GM21737 (cell line): Measurements from ENCODE around the gene RAB1B.
A peak's percentile ranks its signal among the peaks of the same experiment; 100 is the strongest.
"Not testable (repeated sequence)": the region's sequence is repeated elsewhere in the genome, so short reads cannot be mapped to it uniquely, and the experiment has no call there.

Experiments
- ATAC-seq: cut with Tn5 transposase; IDR thresholded peaks from one replicate; pipeline ENCODE4 v1.9.1; 2021; ENCODE audit warnings: mild to moderate bottlenecking, moderate library complexity; ENCODE audit not compliant: unreplicated experiment

The RAB1B gene

DNA sequence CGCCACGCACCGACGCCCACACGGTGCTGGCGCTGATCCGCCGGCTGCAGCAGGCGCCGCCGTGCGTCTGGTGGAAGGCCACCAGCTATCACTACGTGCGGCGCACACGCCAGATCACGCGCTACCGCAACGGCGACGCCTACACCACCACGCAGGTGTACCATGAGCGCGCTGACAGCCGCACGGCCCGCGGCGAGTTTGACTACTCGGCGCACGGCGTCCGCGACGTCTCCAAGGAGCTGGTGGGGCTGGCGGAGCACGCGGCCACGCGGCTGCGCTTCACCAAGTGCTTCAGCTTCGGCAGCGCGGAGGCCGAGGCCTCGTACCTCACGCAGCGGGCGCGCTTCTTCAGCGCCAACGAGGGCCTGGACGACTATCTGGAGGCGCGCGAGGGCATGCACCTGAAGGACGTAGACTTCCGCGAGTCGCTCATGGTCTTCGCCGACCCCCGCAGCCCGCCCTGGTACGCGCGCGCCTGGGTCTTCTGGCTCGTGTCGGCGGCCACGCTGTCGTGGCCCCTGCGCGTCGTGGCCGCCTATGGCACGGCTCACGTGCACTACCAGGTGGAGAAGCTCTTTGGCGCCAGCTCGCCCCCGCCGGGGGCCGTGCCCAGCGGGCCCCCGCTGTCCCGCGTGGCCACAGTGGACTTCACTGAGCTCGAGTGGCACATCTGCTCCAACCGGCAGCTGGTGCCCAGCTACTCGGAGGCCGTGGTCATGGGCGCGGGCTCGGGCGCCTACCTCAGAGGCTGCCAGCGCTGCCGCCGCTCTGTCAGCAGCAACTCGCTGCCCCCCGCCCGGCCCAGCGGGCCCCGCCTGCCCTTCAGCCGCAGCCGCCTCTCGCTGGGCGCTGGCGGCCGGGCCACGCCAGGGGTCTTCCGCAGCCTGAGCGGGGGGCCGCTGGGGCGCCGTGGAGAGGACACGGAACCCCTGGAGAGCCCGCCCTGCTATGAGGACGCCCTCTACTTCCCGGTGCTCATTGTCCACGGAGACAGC, 26.5 kb downstream of the RAB1B start:
- ATAC-seq = no peak

DNA sequence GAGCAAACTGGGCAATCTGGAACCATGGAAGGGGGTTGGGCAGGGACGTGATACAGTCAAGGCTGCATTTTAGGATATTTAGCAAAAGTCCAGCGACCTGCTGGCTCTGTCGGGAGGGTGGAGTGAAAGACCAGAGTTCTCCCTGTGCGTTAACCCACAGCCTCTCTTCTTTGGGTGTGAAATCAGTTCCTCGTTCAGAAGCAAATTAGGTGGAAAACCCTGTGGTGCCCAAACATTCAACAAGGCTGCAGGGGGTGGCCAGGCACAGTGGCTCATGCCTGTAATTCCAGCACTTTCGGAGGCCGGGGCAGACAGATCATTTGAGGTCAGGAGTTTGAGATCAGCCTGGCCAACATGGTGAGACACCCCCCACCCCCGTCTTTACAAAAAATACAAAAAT, 29.2 kb downstream of the RAB1B start:
- no peak for ATAC-seq

DNA sequence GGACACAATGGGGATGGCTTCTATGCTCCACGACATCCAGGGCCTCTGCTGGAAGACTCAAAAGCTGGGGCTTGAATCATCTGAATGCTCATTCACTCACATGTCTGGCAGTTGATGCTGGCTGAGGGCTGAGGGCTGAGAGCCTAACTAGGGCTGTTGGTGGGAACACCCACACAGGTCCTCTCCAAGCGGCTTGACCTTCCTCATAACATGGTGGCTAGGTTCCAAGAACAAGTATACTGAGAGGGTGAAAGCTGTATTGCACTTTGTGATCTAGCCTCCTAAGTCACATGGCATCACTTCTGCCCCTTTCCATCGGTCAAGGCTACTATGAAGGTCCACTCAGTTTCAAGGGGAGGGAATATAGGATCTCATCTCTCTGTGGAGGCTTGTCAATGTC, 30.7 kb downstream of the RAB1B start:
- ATAC-seq = no peak

DNA sequence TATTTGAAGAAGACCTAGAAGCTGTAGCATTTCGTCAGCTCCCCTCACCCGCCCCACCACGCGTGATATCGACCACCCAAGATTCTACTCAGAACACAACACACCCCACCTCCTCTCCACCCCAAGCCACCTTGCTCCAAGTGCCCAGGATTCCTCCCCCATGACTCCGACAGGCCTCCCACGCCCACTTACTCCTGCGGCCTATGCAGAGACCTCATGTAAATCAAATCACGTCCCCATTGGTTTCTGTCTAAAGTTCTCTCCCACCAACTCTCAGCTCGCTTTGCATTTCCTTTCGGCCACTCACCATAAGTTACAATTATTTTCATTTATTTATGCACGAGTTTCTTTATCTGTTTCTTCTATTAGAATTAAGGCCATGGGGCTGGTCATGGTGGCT, 34.2 kb downstream of the RAB1B start:
- ATAC-seq = no peak

DNA sequence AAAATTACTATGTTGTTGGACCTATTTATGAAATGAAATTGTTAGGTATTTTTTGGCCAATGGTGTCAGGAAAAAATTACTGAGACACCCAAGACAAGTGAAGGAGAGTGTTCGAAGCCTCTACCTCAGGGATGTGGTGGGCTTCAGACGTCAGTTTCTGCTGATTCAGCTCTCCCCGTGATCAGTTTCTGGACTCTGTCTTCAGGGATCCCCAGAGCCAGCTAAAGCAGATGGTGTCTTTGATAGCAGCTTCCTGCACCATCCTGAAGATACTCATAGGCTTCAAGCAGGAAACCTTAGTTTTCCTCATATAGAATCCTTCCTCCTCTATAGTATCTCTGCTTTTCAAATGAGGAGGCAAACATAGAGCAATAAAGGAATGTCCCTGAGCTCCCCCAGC, 41.0 kb downstream of the RAB1B start:
- no peak for ATAC-seq

- ATAC-seq = no peak
These were observed 41.9 kb downstream of the RAB1B start for GRCh38 chr11:66310324-66310723.

GRCh38 chr11:66310803-66311440, 42.5 kb downstream of the RAB1B start:
- not testable (repeated sequence) for ATAC-seq

- no peak for ATAC-seq
These were observed 43.1 kb downstream of the RAB1B start for GRCh38 chr11:66311470-66311964.

DNA sequence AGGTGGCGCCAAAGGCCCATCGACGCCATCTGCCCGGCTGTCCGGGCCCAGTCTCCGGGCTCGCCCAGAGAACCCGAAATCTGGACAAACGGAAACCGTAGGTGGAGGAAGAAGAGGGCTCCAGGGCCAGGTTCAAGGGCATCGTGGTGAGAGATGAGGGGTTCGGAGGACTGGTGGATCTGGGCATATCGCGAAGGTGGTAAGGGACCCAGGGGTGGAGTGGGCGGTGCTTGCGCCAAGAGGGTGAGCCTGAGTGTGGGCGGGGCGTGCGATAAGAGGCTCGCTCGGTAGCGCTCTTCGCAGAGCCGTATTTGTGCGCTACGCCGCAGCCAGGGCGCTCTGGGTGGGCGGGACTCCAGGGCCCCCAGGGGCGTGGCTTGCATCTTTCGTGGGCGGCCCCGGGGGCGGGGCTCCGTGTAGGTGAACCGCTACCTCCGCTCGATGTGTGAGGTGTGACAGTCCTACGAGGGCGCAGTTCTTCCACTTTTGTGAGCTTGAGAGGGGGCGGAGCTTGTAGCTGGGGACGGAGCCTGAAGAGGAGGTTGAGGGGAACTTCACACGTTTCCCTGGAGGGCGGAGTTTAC, 43.6 kb downstream of the RAB1B start:
- peak; percentile 60 for ATAC-seq

- peak; percentile 60 for ATAC-seq
These were observed 44.3 kb downstream of the RAB1B start for GRCh38 chr11:66312549-66313320.

DNA sequence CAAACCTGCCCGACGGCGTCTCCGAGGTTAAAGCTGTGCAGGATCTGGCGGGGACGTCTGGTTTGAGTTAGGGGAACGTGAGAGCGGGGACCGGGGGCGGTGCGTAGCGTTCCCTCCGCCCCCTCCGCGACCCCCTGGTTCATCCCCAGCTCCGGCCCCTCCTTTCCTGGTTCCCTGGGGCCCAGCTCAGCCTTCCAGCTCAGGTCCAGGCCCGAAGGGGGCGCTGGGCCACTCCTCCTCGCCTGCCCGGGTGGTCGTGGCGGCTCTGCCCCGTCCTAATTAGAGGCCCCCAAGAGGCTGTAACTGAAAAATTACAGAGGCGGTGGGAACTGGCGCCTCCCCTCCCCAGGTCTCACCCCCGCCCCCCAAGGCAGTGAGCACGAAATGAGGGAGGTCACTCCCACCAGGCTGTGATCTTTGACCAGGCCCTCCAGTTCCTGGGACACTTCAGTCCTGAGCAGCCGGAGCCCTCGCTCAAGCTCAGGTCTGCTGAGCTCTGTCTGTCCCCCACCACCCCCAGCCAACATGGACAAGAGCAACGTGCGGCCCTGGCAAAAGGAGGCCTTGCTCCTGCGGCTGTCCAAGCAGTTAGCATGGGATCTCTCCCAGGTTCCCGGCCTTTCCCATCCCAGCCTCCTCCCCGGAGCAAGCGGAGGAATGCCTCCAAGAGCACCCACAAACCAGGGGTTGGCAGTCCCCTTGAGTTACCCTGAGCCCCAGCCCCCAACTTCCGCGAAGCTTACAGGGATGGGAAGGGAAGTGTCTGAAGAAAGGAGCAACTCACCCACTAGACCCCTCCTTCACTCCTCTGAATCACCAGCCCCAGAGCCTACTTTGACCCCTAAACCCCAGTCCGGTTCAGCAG, 45.1 kb downstream of the RAB1B start:
- ATAC-seq = no peak

DNA sequence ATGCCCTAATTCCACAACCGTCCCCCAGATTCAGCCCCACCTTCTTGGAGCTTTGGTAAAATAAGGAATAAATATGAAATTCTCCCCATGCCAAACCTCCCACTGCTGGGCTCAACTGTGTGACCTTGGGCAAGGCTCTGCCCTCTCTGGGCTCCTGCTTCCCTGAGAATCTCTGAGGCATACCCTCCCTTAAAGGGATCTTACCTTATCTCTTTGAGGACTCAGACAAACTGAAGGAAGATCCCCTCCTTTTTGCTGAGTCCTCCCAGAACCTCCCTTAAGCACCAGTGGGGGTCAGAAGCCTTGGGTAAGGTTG, 45.7 kb downstream of the RAB1B start:
- ATAC-seq = no peak

DNA sequence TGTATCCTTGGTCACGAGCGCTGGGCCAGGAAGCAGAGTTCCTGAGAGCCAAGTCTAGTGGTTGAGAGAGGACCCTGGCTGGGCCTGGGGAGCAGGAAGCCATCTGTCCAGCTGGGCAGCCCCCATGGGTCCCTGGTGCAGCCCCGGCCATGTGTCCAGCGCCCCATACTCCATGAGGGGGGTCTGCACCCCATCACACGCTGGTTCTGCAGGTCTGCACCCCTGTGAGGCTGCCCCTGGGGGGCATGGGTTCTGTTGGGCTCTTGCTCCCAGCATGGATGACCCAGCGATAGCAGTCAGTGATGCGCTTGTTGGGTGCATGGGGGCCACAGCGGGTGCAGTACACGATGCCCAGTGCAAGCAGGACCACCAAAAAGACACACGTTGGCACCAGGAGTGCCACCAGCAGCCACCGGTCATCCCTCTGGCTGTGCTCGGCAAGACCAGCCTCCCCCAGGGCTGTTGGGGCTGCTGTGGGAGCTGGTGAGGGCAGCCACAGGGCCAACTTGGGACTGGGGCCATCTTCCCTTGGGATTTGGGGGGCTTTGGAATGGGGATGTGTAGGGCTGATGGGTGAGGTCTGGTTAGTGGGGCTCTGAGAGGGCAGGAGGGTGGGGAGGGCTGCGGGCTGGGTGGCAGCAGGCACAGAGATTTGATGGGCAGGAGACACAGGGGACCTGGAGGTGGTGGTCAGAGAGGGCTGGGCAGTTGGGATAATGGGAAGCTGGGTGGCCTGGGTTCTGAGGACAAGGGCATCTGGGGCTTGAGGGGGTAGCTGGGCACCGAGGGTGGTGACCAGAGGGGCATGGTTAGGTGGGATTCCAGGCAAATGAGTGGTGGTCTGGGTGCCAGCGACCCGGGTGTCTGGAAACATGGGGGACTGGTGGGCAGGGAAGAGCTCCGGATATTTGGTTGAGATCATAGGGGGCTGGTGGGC, 46.4 kb downstream of the RAB1B start:
- ATAC-seq = no peak

GRCh38 chr11:66315498-66315885, 47.1 kb downstream of the RAB1B start:
- no peak for ATAC-seq

- ATAC-seq = no peak
These were observed 47.7 kb downstream of the RAB1B start for GRCh38 chr11:66315921-66316811.

- no peak for ATAC-seq
These were observed 48.4 kb downstream of the RAB1B start, which contains the start of gene CD248 for GRCh38 chr11:66316849-66317251. Gene CD248, minus strand, starts transcription at chr11:66317044. Its CDS starts 17 bp downstream, at chr11:66317027.

DNA sequence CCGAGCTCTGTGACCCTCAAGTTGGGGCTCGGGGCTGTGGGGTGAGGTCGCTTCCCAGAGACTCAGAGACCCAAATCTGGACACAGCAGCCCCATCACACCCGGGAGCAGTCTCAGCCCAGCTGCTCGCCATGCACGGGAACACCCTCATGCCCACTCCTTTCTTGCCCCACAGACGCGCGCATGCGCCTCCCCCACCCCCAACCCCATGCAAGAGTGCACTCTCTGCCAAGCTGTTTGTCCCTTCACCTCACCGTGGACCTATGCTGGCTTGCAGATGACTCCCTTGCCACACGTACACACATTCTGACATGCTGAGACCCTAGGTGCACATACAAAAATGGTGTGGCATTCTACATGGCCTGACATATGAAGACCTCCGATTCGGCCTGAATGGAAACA, 48.9 kb downstream of the RAB1B start:
- no peak for ATAC-seq
